Raji (cell line): ENCODE data around the gene CNBD2.

Experiments used
- POLR2A ChIP-seq: IDR thresholded peaks from 2 replicates; pipeline ENCODE4 v1.6.1; 2011; ENCODE audit warnings: low read depth, low read length, control low read depth; ENCODE audit not compliant: insufficient read depth

CNBD2 gene

GRCh38 chr20:36002855-36003254 lies 34.5 kb downstream of the CNBD2 start:
- no peak for TF ChIP-seq POLR2A

- no peak for TF ChIP-seq POLR2A
Measured at GRCh38 chr20:36004045-36004444, 35.7 kb downstream of the CNBD2 start.

- no peak for TF ChIP-seq POLR2A
Measured at GRCh38 chr20:36008461-36009035, 40.2 kb downstream of the CNBD2 start.

- no peak for TF ChIP-seq POLR2A
Measured at GRCh38 chr20:36010076-36010475, 41.7 kb downstream of the CNBD2 start.

- TF ChIP-seq POLR2A: no peak
Measured at GRCh38 chr20:36010825-36011224, 42.4 kb downstream of the CNBD2 start.

GRCh38 chr20:36015806-36016403 lies 47.5 kb downstream of the CNBD2 start:
- TF ChIP-seq POLR2A: no peak

- no peak for TF ChIP-seq POLR2A
Measured at GRCh38 chr20:36017048-36017951, 48.9 kb downstream of the CNBD2 start.

- TF ChIP-seq POLR2A: no peak
Measured at GRCh38 chr20:36018208-36018988, 50.0 kb downstream of the CNBD2 start.

GRCh38 chr20:36028106-36028808 lies 59.9 kb downstream of the CNBD2 start:
- no peak for TF ChIP-seq POLR2A

- TF ChIP-seq POLR2A: no peak
Measured at GRCh38 chr20:36030149-36030548, 61.8 kb downstream of the CNBD2 start.

GRCh38 chr20:36031806-36032205 lies 63.4 kb downstream of the CNBD2 start:
- TF ChIP-seq POLR2A: no peak

GRCh38 chr20:36034875-36035274 lies 66.5 kb downstream of the CNBD2 start:
- TF ChIP-seq POLR2A: no peak

- TF ChIP-seq POLR2A: no peak
Measured at GRCh38 chr20:36035745-36036144, 67.4 kb downstream of the CNBD2 start.

GRCh38 chr20:36036688-36037087 lies 68.3 kb downstream of the CNBD2 start:
- TF ChIP-seq POLR2A: no peak

GRCh38 chr20:36040571-36040970 lies 72.2 kb downstream of the CNBD2 start:
- no peak for TF ChIP-seq POLR2A
